Endothelial cell of umbilical vein (primary cell): ENCODE measurements around the gene DOCK4. TPM values are rescaled to one million over a fixed set of nuclear protein-coding genes. Genes with fewer than 3 reads are reported as not detected.

Source experiments
- BruUV-seq: library from RNA; stranded (reverse); fragments of 400-500 nt; replicated peaks from 2 replicates; lab custom pipeline; 2021; lab: Mats Ljungman, UMichigan
- CTCF ChIA-PET: fragments of 300-600, 350-600 bp; sonication (Branson Sonifier 250); formaldehyde crosslinking; loops from one replicate; lab custom pipeline; 2021; ENCODE audit warnings: antibody characterized with exemption, inconsistent platforms; lab: Charles Lee
- POLR2A ChIA-PET: fragments of 300-600, 350-600 bp; sonication (Branson Sonifier 250); formaldehyde crosslinking; loops from one replicate; lab custom pipeline; 2021; ENCODE audit warnings: antibody characterized with exemption, inconsistent platforms; lab: Charles Lee
- DNase-seq: peaks from one replicate; pipeline ENCODE4 v3.0.0-alpha.2; 2011; ENCODE audit warnings: low read depth, low spot score
- FAIRE-seq: peaks from 2 replicates; lab custom pipeline; 2011; peaks lifted over from hg19 to GRCh38; lab: Jason Lieb, UNC
- H2AFZ ChIP-seq: 2 replicates; pipeline ENCODE4 v1.6.0; 2012; ENCODE audit warnings: low read depth, low read length, control low read depth, inconsistent platforms
- H3K27ac ChIP-seq: 2 replicates; pipeline ENCODE4 v1.5.1; 2011; ENCODE audit warnings: low read depth, mild to moderate bottlenecking, control low read depth, low read length, moderate library complexity; ENCODE audit not compliant: insufficient read depth
- H3K27me3 ChIP-seq, 2 experiments: 2 replicates each; pipeline versions ENCODE4 v1.6.0 to v1.6.1; 2011; ENCODE audit warnings: low read length in 2 of 2, mixed read lengths in 1 of 2; ENCODE audit not compliant: control insufficient read depth in 2 of 2, insufficient read depth in 2 of 2
- H3K36me3 ChIP-seq, 2 experiments: 2 replicates in 1 of 2; 3 replicates in 1 of 2; pipeline ENCODE4 v1.5.1; 2011; ENCODE audit warnings: low read length in 2 of 2, mild to moderate bottlenecking in 1 of 2, moderate library complexity in 1 of 2; ENCODE audit not compliant: control insufficient read depth in 2 of 2, insufficient read depth in 2 of 2; ENCODE audit errors: extremely low read depth in 1 of 2
- H3K4me1 ChIP-seq: 3 replicates; pipeline ENCODE4 v1.5.1; 2011; ENCODE audit warnings: mild to moderate bottlenecking, low read length; ENCODE audit not compliant: control insufficient read depth, insufficient read depth; ENCODE audit errors: extremely low read depth
- H3K4me2 ChIP-seq: 2 replicates; pipeline ENCODE4 v1.6.1; 2011; ENCODE audit warnings: low read length, control low read depth, mixed read lengths; ENCODE audit not compliant: insufficient read depth
- H3K4me3 ChIP-seq, 3 experiments: fragments of 200-600 bp in 1 of 3; sonication (generic), shearing (Covaris generic) in 1 of 3; replicated peaks in 1 of 3; 2 replicates each; pipeline ENCODE4 v1.5.1; 2011 to 2016; ENCODE audit warnings: control low read depth in 3 of 3, low read length in 3 of 3, mild to moderate bottlenecking in 2 of 3, inconsistent platforms in 1 of 3, low read depth in 1 of 3, moderate library complexity in 1 of 3; ENCODE audit not compliant: insufficient read depth in 1 of 3
- H3K79me2 ChIP-seq: 2 replicates; pipeline ENCODE4 v1.6.0; 2012; ENCODE audit warnings: low read length, inconsistent platforms; ENCODE audit not compliant: control insufficient read depth, insufficient read depth
- H3K9ac ChIP-seq: replicated peaks from 2 replicates; pipeline ENCODE3; 2011; ENCODE audit warnings: low read length, control low read depth; ENCODE audit not compliant: insufficient read depth; ENCODE audit errors: extremely low read depth
- H3K9me1 ChIP-seq: replicated peaks from 3 replicates; pipeline ENCODE4 v1.6.0; 2011; ENCODE audit warnings: mild to moderate bottlenecking, low read length; ENCODE audit not compliant: control insufficient read depth, insufficient read depth; ENCODE audit errors: extremely low read depth
- H3K9me3 ChIP-seq: replicated peaks from 2 replicates; pipeline ENCODE4 v1.5.1; 2012; ENCODE audit warnings: low read length, inconsistent platforms; ENCODE audit not compliant: control insufficient read depth, insufficient read depth
- H4K20me1 ChIP-seq: replicated peaks from 2 replicates; pipeline ENCODE3; 2011; ENCODE audit warnings: mild to moderate bottlenecking, low read length; ENCODE audit not compliant: control insufficient read depth, insufficient read depth; ENCODE audit errors: extremely low read depth
- CTCF ChIP-seq, 2 donors: IDR thresholded peaks; 1 replicate in 1 of 2; 2 replicates in 1 of 2; pipeline ENCODE4 v1.5.1; 2011; ENCODE audit warnings: low read length in 2 of 2, mild to moderate bottlenecking in 2 of 2, moderate library complexity in 2 of 2, control low read depth in 1 of 2, inconsistent platforms in 1 of 2, low read depth in 1 of 2; ENCODE audit not compliant: insufficient read depth in 1 of 2; ENCODE audit errors: extremely low read depth in 1 of 2
- EZH2 ChIP-seq: IDR thresholded peaks from 2 replicates; pipeline ENCODE4 v1.6.1; 2012; ENCODE audit warnings: borderline replicate concordance, low read depth, mild to moderate bottlenecking, moderate library complexity, low read length, inconsistent platforms; ENCODE audit not compliant: severe bottlenecking
- FOS ChIP-seq: IDR thresholded peaks from 2 replicates; pipeline ENCODE4 v1.6.1; 2011; ENCODE audit warnings: mild to moderate bottlenecking, low read length, moderate library complexity, borderline replicate concordance; ENCODE audit not compliant: insufficient read depth
- GATA2 ChIP-seq: IDR thresholded peaks from 2 replicates; pipeline ENCODE4 v1.7.0; 2011; ENCODE audit warnings: low read depth, mild to moderate bottlenecking, moderate library complexity, mixed read lengths, low read length; ENCODE audit not compliant: insufficient read length, insufficient read depth
- JUN ChIP-seq: IDR thresholded peaks from 2 replicates; pipeline ENCODE4 v1.6.1; 2011; ENCODE audit warnings: borderline replicate concordance, low read depth; ENCODE audit not compliant: insufficient read length, insufficient read depth
- MAX ChIP-seq: IDR thresholded peaks from 2 replicates; pipeline ENCODE4 v1.6.1; 2011; ENCODE audit not compliant: insufficient read depth, insufficient read length
- MYC ChIP-seq: IDR thresholded peaks from one replicate; pipeline ENCODE4 v1.6.1; 2011; ENCODE audit warnings: mild to moderate bottlenecking, low read depth, low read length
- POLR2A ChIP-seq: IDR thresholded peaks from 2 replicates; pipeline ENCODE4 v1.6.1; 2012; ENCODE audit warnings: low read depth, mild to moderate bottlenecking, control low read depth, low read length
- POLR2AphosphoS5 ChIP-seq: IDR thresholded peaks from 2 replicates; pipeline ENCODE4 v1.6.1; 2012; ENCODE audit warnings: low read depth, mild to moderate bottlenecking, control low read depth, low read length, moderate library complexity; ENCODE audit not compliant: insufficient read depth
- dilution Hi-C: fragments of 300-500 bp; cut with MboI; formaldehyde crosslinking; loops from one replicate; pipeline ENCODE4 v1.15.0; 2019; ENCODE audit warnings: low sequenced_read_pairs; ENCODE audit not compliant: extremely low pct_ligation_motif_present
- intact Hi-C: fragments of 100-400 bp; cut with micrococcal nuclease; formaldehyde crosslinking; loops from one replicate; pipeline ENCODE4 v1.10.0; 2022
- polyA plus RNA-seq, 4 experiments: library from polyadenylated mRNA; depleted of rRNA in 3 of 4; stranded (reverse) in 3 of 4; unstranded in 1 of 4; fragments of >200 nt; gene quantifications; 2 replicates each; pipeline versions ENCODE4 v1.2.1 to v1.2.3, GENCODE V29; 2011 to 2012; ENCODE audit warnings: missing spikeins in 1 of 4
- total RNA-seq: library from RNA; stranded (reverse); gene quantifications from 2 replicates; pipeline ENCODE4 v1.2.3, GENCODE V29; 2021

DOCK4 gene
- total and polyA plus RNA-seq, 2 donors (not counting 3 experiments of a cell fraction or from before 2014, with no cell fraction given), result 47.4 to 164 TPM

DNA sequence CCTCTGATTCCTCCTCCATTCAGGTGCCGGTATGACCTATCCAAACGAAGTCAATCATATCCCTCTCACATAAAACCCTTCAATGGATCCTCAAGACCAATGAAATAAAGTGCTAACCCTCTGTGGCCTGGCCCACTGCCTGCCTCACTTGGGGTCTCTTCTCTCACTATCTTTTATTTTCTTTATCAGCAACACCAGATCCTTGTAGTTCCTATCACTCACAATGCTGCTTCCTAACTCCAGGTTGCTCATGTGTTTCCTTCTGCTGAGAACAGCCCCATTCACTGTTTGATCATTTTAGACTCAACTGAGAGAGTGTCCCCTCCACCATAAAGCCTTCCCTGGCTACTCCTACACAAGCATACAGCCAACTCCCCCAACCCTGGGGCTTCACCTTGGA lies 180.6 kb downstream of the DOCK4 start:
- H3K9me3 ChIP-seq, result no peaks in the 10 kb centered on the region
- intact Hi-C loops, result loop anchor here (10.0 kb wide), 1 partner anchor 389 kb away; no protein-coding TSS in a partner anchor
- CTCF ChIA-PET, result interaction anchor here (0.9 to 1.1 kb wide), 2 partner anchors 8 to 204 kb away, joined by 3 read pairs; no protein-coding TSS in a partner anchor
- dilution Hi-C loops, result no loop called here
- H4K20me1 ChIP-seq, result no peaks in the 10 kb centered on the region
- H2AFZ ChIP-seq, result no peak overlapping the region
- H3K4me2 ChIP-seq, result no peak overlapping the region
- H3K36me3 ChIP-seq, result no peaks in the 10 kb centered on the region
- H3K4me1 ChIP-seq, result peaks cover 43% of the 10 kb centered on the region
- no peaks in the 10 kb centered on the region for H3K9me1 ChIP-seq
- H3K4me3 ChIP-seq, result no peak overlapping the region
- DNase-seq (peak; percentile 51), FAIRE-seq (no peak)
- H3K9ac ChIP-seq, result no peak overlapping the region
- POLR2A ChIA-PET, result interaction anchor here (0.5 kb wide), 1 partner anchor 46 kb away, joined by 5 read pairs; no protein-coding TSS in a partner anchor
- peak overlapping the region; percentile 28 for H3K27ac ChIP-seq
- no TSS peak for BruUV-seq
- peaks cover 88% of the 10 kb centered on the region for H3K79me2 ChIP-seq
- TF ChIP-seq GATA2, result no peak
- H3K27me3 ChIP-seq, result no peaks in the 10 kb centered on the region

DNA sequence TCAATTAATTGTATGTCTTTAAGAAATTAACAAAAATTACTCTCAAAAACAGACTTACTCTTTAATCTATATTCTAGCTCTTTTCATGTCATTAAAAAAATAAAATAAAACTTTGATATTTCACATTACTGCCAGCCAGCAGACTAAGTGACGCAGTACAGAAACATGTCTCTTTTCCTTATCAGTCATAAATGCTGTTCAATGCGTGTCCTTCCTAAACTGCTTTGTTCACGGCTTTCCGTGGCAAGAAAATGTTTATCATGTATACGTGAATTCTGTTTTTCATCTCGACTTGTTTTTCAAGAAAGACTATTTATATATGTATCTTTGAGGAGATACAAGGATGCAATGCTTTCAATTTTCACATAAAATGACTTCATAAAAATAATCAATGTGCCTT lies 182.4 kb downstream of the DOCK4 start:
- Histone ChIP-seq H3K27ac (peak overlapping the region; percentile 97), H3K27me3 (no peaks in the 10 kb centered on the region), H4K20me1 (peaks cover 4% of the 10 kb centered on the region), H3K36me3 (no peaks in the 10 kb centered on the region), H3K4me2 (peak overlapping the region; percentile 48), H3K79me2 (peaks cover 88% of the 10 kb centered on the region), H3K9me1 (no peaks in the 10 kb centered on the region), H3K4me1 (peaks cover 43% of the 10 kb centered on the region), H3K9ac (peak overlapping the region; percentile 73), H2AFZ (no peak overlapping the region), H3K4me3 (peak overlapping the region in 1 of 3 experiments; percentile 19), H3K9me3 (no peaks in the 10 kb centered on the region)
- intact Hi-C loops, result loop anchor here (1.0 to 10.0 kb wide), 3 partner anchors 57 to 391 kb away; no protein-coding TSS in a partner anchor
- POLR2A ChIA-PET, result no interaction called here
- peak; percentile 26 for FAIRE-seq
- CTCF ChIA-PET, result interaction anchor here (0.7 to 1.1 kb wide), 2 partner anchors 26 to 47 kb away, joined by 3 read pairs; no protein-coding TSS in a partner anchor
- peak; percentile 85 for DNase-seq
- no peak for TF ChIP-seq POLR2AphosphoS5
- TF ChIP-seq GATA2, result no peak
- TF ChIP-seq EZH2, result no peak
- no peak for TF ChIP-seq FOS
- no peak for TF ChIP-seq MYC
- no peak for TF ChIP-seq POLR2A
- no peak for TF ChIP-seq JUN
- no peak for TF ChIP-seq MAX
- no peak for TF ChIP-seq CTCF (IDR thresholded peaks at IDR 0.05; ENCODE audit: extremely low read depth in 1 of 2, insufficient read depth in 1 of 2, low read depth in 1 of 2, low read length in 2 of 2)
- dilution Hi-C loops, result no loop called here
- TSS peak; percentile 80 for BruUV-seq
